PC-9 (cell line): ENCODE measurements around the gene OR51A7. TPM values are rescaled to one million over a fixed set of nuclear protein-coding genes. Genes with fewer than 3 reads are reported as not detected.
"Not testable (repeated sequence)": the region's sequence is repeated elsewhere in the genome, so short reads cannot be mapped to it uniquely, and the experiment has no call there.

Experiments
- Bru-seq: library from RNA; stranded (reverse); fragments of 400-500 nt; gene quantifications from one replicate; lab custom pipeline; 2021; lab: Mats Ljungman, UMichigan
- BruChase-seq, 2 experiments: library from RNA; stranded (reverse); fragments of 400-500 nt; gene quantifications; one replicate each; lab custom pipeline; 2021; lab: Mats Ljungman, UMichigan
- BruUV-seq: library from RNA; stranded (reverse); fragments of 400-500 nt; replicated peaks from 2 replicates; lab custom pipeline; 2021; lab: Mats Ljungman, UMichigan
- CTCF ChIA-PET: fragments of 300-600 bp; sonication (Branson Sonifier 250); formaldehyde crosslinking; loops from one replicate; lab custom pipeline; 2022; ENCODE audit warnings: antibody characterized with exemption; lab: Charles Lee
- POLR2A ChIA-PET: fragments of 300-600 bp; sonication (Branson Sonifier 250); formaldehyde crosslinking; loops from one replicate; lab custom pipeline; 2022; ENCODE audit warnings: antibody characterized with exemption; ENCODE audit not compliant: unreplicated experiment; lab: Charles Lee
- DNase-seq, 2 experiments: peaks; one replicate each; pipeline versions ENCODE4 v3.0.0 to v3.0.0-alpha.2; 2015 to 2022; ENCODE audit warnings: mixed read lengths in 1 of 2
- H2AFZ ChIP-seq: fragments of 200-600 bp; sonication (generic); 2 replicates; pipeline ENCODE4 v1.8.1; 2017; ENCODE audit warnings: antibody characterized with exemption
- H3F3A ChIP-seq: fragments of 200-600 bp; sonication (generic); 2 replicates; pipeline ENCODE4 v1.8.1; 2017; ENCODE audit warnings: antibody characterized with exemption, mild to moderate bottlenecking, low read depth; ENCODE audit not compliant: insufficient read depth
- H3K27ac ChIP-seq: fragments of 200-600 bp; sonication (generic); 2 replicates; pipeline ENCODE4 v1.6.1; 2016; ENCODE audit warnings: mixed run types
- H3K27me3 ChIP-seq: fragments of 200-600 bp; sonication (generic); 2 replicates; pipeline ENCODE4 v1.6.1; 2016; ENCODE audit warnings: low read depth, mixed run types; ENCODE audit not compliant: insufficient read depth
- H3K36me3 ChIP-seq: fragments of 200-600 bp; sonication (generic); 2 replicates; pipeline ENCODE4 v1.6.1; 2016; ENCODE audit warnings: low read depth, mixed run types
- H3K4me1 ChIP-seq: fragments of 200-600 bp; sonication (generic); replicated peaks from 2 replicates; pipeline ENCODE4 v1.6.1; 2016; ENCODE audit warnings: mixed run types; ENCODE audit not compliant: insufficient read depth
- H3K4me2 ChIP-seq: fragments of 200-600 bp; sonication (generic); 2 replicates; pipeline ENCODE4 v1.6.1; 2017; ENCODE audit warnings: mixed run types
- H3K4me3 ChIP-seq: fragments of 200-600 bp; sonication (generic); 2 replicates; pipeline ENCODE4 v1.6.1; 2016; ENCODE audit warnings: mixed run types
- H3K79me2 ChIP-seq: fragments of 200-600 bp; sonication (generic); 2 replicates; pipeline ENCODE4 v1.6.1; 2017; ENCODE audit warnings: low read depth, mixed run types
- H3K9me2 ChIP-seq: fragments of 200-600 bp; sonication (generic); 2 replicates; pipeline ENCODE4 v1.8.1; 2017; ENCODE audit warnings: mild to moderate bottlenecking; ENCODE audit not compliant: insufficient read depth
- H3K9me3 ChIP-seq: fragments of 200-600 bp; sonication (generic); 2 replicates; pipeline ENCODE4 v1.8.1; 2016; ENCODE audit warnings: low read depth; ENCODE audit not compliant: insufficient read depth
- H4K20me1 ChIP-seq: fragments of 200-600 bp; sonication (generic); 2 replicates; pipeline ENCODE4 v1.8.1; 2017; ENCODE audit not compliant: insufficient read depth
- EZH2 ChIP-seq: fragments of 200-600 bp; sonication (generic); IDR thresholded peaks from 2 replicates; pipeline ENCODE4 v1.8.0; 2017; ENCODE audit warnings: antibody characterized with exemption, low read depth
- intact Hi-C: fragments of 100-400 bp; cut with micrococcal nuclease; formaldehyde crosslinking; loops from one replicate; pipeline ENCODE4 v1.10.0; 2022; ENCODE audit not compliant: unreplicated experiment
- long read RNA-seq: library from polyadenylated mRNA; stranded (forward); transcript quantifications from one replicate; pipeline ENCODE4 v2.0.0, GENCODE V29; 2022
- total RNA-seq: library from RNA; stranded (reverse); gene quantifications from 2 replicates; pipeline ENCODE4 v1.2.3, GENCODE V29; 2021
- TF ChIP-seq, protein P1 (sequence below): fragments of 200-600 bp; sonication (generic); conservative IDR thresholded peaks from 2 replicates; pipeline ENCODE4 v1.6.1; 2017; ENCODE audit warnings: mixed run types, antibody characterized with exemption, mild to moderate bottlenecking, moderate library complexity

OR51A7 gene
- total RNA-seq (not detected in 2 replicates), Bru-seq, nascent RNA (not detected), BruChase-seq, experiment 1, labeled RNA remaining after a 2-hour chase (not detected), BruChase-seq, experiment 2, labeled RNA remaining after a 6-hour chase (not detected)
- long read RNA-seq, result 0 reads

- Histone ChIP-seq H3K79me2 (no peaks in the 10 kb centered on the region), H3K9me3 (no peaks in the 10 kb centered on the region), H3K9me2 (no peaks in the 10 kb centered on the region), H4K20me1 (no peaks in the 10 kb centered on the region), H3K27ac (no peak within 1 kb of the TSS), H3K4me2 (no peak within 1 kb of the TSS), H3K36me3 (no peaks in the 10 kb centered on the region), H3K4me3 (no peak within 1 kb of the TSS), H2AFZ (no peak within 1 kb of the TSS), H3F3A (no peaks in the 10 kb centered on the region), H3K27me3 (no peaks in the 10 kb centered on the region), H3K4me1 (no peaks in the 10 kb centered on the region)
- intact Hi-C loops, result no loop called here
- TF ChIP-seq, protein P1, sequence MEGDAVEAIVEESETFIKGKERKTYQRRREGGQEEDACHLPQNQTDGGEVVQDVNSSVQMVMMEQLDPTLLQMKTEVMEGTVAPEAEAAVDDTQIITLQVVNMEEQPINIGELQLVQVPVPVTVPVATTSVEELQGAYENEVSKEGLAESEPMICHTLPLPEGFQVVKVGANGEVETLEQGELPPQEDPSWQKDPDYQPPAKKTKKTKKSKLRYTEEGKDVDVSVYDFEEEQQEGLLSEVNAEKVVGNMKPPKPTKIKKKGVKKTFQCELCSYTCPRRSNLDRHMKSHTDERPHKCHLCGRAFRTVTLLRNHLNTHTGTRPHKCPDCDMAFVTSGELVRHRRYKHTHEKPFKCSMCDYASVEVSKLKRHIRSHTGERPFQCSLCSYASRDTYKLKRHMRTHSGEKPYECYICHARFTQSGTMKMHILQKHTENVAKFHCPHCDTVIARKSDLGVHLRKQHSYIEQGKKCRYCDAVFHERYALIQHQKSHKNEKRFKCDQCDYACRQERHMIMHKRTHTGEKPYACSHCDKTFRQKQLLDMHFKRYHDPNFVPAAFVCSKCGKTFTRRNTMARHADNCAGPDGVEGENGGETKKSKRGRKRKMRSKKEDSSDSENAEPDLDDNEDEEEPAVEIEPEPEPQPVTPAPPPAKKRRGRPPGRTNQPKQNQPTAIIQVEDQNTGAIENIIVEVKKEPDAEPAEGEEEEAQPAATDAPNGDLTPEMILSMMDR, result no peak
- TF ChIP-seq EZH2, result no peak
- POLR2A ChIA-PET, result no interaction called here
- BruUV-seq, result no TSS peak
- CTCF ChIA-PET, result no interaction called here
- no peak for DNase-seq
Measured at GRCh38 chr11:4903484-4903883, at the start of gene OR51A7. OR51A7 (plus strand) TSS chr11:4903783; CDS start chr11:4907370, 3,587 bp downstream.

- H3K4me3 ChIP-seq, POLR2A ChIA-PET, H3F3A ChIP-seq, H3K79me2 ChIP-seq, DNase-seq, H3K27me3 ChIP-seq, CTCF ChIA-PET, BruUV-seq, H3K4me1 ChIP-seq, H3K9me3 ChIP-seq, H3K27ac ChIP-seq, H4K20me1 ChIP-seq, H3K4me2 ChIP-seq, H3K9me2 ChIP-seq, H3K36me3 ChIP-seq, H2AFZ ChIP-seq, intact Hi-C loops: not testable (repeated sequence)
Measured at GRCh38 chr11:4854286-4854685, 49.3 kb upstream of the OR51A7 start.

GRCh38 chr11:4862447-4863236, 40.9 kb upstream of the OR51A7 start:
- intact Hi-C loops, result no loop called here

More at GRCh38 chr11:4862447-4863236, 40.9 kb upstream of the OR51A7 start:
- Histone ChIP-seq H3K4me3 (no peak overlapping the region), H3K9me3 (no peaks in the 10 kb centered on the region), H3K27me3 (no peaks in the 10 kb centered on the region), H4K20me1 (no peaks in the 10 kb centered on the region), H3K36me3 (no peaks in the 10 kb centered on the region), H2AFZ (no peak overlapping the region), H3F3A (no peaks in the 10 kb centered on the region), H3K4me2 (no peak overlapping the region), H3K4me1 (no peaks in the 10 kb centered on the region), H3K27ac (no peak overlapping the region), H3K9me2 (no peaks in the 10 kb centered on the region), H3K79me2 (no peaks in the 10 kb centered on the region)
- BruUV-seq, result no TSS peak
- DNase-seq, result no peak
- TF ChIP-seq EZH2, result no peak
- TF ChIP-seq, protein P1, result no peak
- ChIA-PET POLR2A (no interaction called here), CTCF (no interaction called here)
